Measurements from ENCODE around the gene ADAMTS2.

- TF ChIP-seq CTCF (conservative IDR thresholded peaks at IDR 0.05; ENCODE audit: low read depth, low read length): no peak
- TF ChIP-seq EZH2 (IDR thresholded peaks at IDR 0.05; ENCODE audit: low read length, unreplicated experiment): no peak
Observed at GRCh38 chr5:179287071-179287470, 58.2 kb downstream of the ADAMTS2 start.
